ENCODE results near the gene IQGAP1.
"Not testable (repeated sequence)": the region's sequence is repeated elsewhere in the genome, so short reads cannot be mapped to it uniquely, and the experiment has no call there.

Gene IQGAP1

GRCh38 chr15:90489944-90490343, 101.9 kb downstream of the IQGAP1 start:
- peaks cover 74 to 86% of the 10 kb centered on the region in 2 donors for H3K36me3 ChIP-seq (ENCODE audit: control insufficient read depth in 1 of 2, insufficient read depth in 2 of 2, low read length in 2 of 2)

GRCh38 chr15:90493647-90494046, 105.6 kb downstream of the IQGAP1 start:
- H3K4me1 ChIP-seq (ENCODE audit: control insufficient read depth in 1 of 2, insufficient read depth in 2 of 2, low read length in 2 of 2), result no peaks in the 10 kb centered on the region
- H3K36me3 ChIP-seq (ENCODE audit: control insufficient read depth in 1 of 2, insufficient read depth in 2 of 2, low read length in 2 of 2), result peaks cover 59 to 79% of the 10 kb centered on the region in 2 donors
- no peaks in the 10 kb centered on the region for H3K9me3 ChIP-seq (ENCODE audit: control insufficient read depth in 1 of 2, low read length in 2 of 2)
- no peaks in the 10 kb centered on the region for H3K27me3 ChIP-seq (ENCODE audit: low read depth, low read length)
- no peak overlapping the region for H3K4me3 ChIP-seq (ENCODE audit: low read depth in 1 of 2, low read length in 2 of 2)
- no peak overlapping the region for H3K27ac ChIP-seq (ENCODE audit: low read length)

More at GRCh38 chr15:90489944-90490343, 101.9 kb downstream of the IQGAP1 start:
- H3K4me3 ChIP-seq (ENCODE audit: low read depth in 1 of 2, low read length in 2 of 2), result no peak overlapping the region
- H3K9me3 ChIP-seq (ENCODE audit: control insufficient read depth in 1 of 2, low read length in 2 of 2), result no peaks in the 10 kb centered on the region
- H3K27ac ChIP-seq (ENCODE audit: low read length), result no peak overlapping the region
- H3K27me3 ChIP-seq (ENCODE audit: low read depth, low read length), result no peaks in the 10 kb centered on the region
- no peaks in the 10 kb centered on the region for H3K4me1 ChIP-seq (ENCODE audit: control insufficient read depth in 1 of 2, insufficient read depth in 2 of 2, low read length in 2 of 2)

GRCh38 chr15:90495067-90495466, 107.0 kb downstream of the IQGAP1 start:
- H3K4me1 ChIP-seq (ENCODE audit: control insufficient read depth in 1 of 2, insufficient read depth in 2 of 2, low read length in 2 of 2), result no peaks in the 10 kb centered on the region
- no peak overlapping the region for H3K27ac ChIP-seq (ENCODE audit: low read length)
- H3K27me3 ChIP-seq (ENCODE audit: low read depth, low read length), result no peaks in the 10 kb centered on the region
- no peak overlapping the region for H3K4me3 ChIP-seq (ENCODE audit: low read depth in 1 of 2, low read length in 2 of 2)
- no peaks in the 10 kb centered on the region for H3K9me3 ChIP-seq (ENCODE audit: control insufficient read depth in 1 of 2, low read length in 2 of 2)
- H3K36me3 ChIP-seq (ENCODE audit: control insufficient read depth in 1 of 2, insufficient read depth in 2 of 2, low read length in 2 of 2), result peaks cover 60 to 84% of the 10 kb centered on the region in 2 donors

GRCh38 chr15:90496791-90497190, 108.7 kb downstream of the IQGAP1 start:
- Histone ChIP-seq H3K9me3 (ENCODE audit: control insufficient read depth in 1 of 2, low read length in 2 of 2) (no peaks in the 10 kb centered on the region), H3K36me3 (ENCODE audit: control insufficient read depth in 1 of 2, insufficient read depth in 2 of 2, low read length in 2 of 2) (peaks cover 61 to 74% of the 10 kb centered on the region in 2 donors), H3K4me1 (ENCODE audit: control insufficient read depth in 1 of 2, insufficient read depth in 2 of 2, low read length in 2 of 2) (no peaks in the 10 kb centered on the region), H3K4me3 (ENCODE audit: low read depth in 1 of 2, low read length in 2 of 2) (no peak overlapping the region), H3K27ac (ENCODE audit: low read length) (no peak overlapping the region), H3K27me3 (ENCODE audit: low read depth, low read length) (no peaks in the 10 kb centered on the region)

GRCh38 chr15:90497376-90497775, 109.3 kb downstream of the IQGAP1 start:
- Histone ChIP-seq H3K27me3 (ENCODE audit: low read depth, low read length) (no peaks in the 10 kb centered on the region), H3K4me1 (ENCODE audit: control insufficient read depth in 1 of 2, insufficient read depth in 2 of 2, low read length in 2 of 2) (no peaks in the 10 kb centered on the region), H3K4me3 (ENCODE audit: low read depth in 1 of 2, low read length in 2 of 2) (no peak overlapping the region), H3K27ac (ENCODE audit: low read length) (no peak overlapping the region), H3K36me3 (ENCODE audit: control insufficient read depth in 1 of 2, insufficient read depth in 2 of 2, low read length in 2 of 2) (peaks cover 61 to 73% of the 10 kb centered on the region in 2 donors), H3K9me3 (ENCODE audit: control insufficient read depth in 1 of 2, low read length in 2 of 2) (no peaks in the 10 kb centered on the region)

GRCh38 chr15:90497912-90498311, 109.9 kb downstream of the IQGAP1 start:
- no peaks in the 10 kb centered on the region for H3K27me3 ChIP-seq (ENCODE audit: low read depth, low read length)
- no peaks in the 10 kb centered on the region for H3K9me3 ChIP-seq (ENCODE audit: control insufficient read depth in 1 of 2, low read length in 2 of 2)
- no peaks in the 10 kb centered on the region for H3K4me1 ChIP-seq (ENCODE audit: control insufficient read depth in 1 of 2, insufficient read depth in 2 of 2, low read length in 2 of 2)
- no peak overlapping the region for H3K4me3 ChIP-seq (ENCODE audit: low read depth in 1 of 2, low read length in 2 of 2)
- peaks cover 57 to 73% of the 10 kb centered on the region in 2 donors for H3K36me3 ChIP-seq (ENCODE audit: control insufficient read depth in 1 of 2, insufficient read depth in 2 of 2, low read length in 2 of 2)
- no peak overlapping the region for H3K27ac ChIP-seq (ENCODE audit: low read length)

- Histone ChIP-seq H3K9me3 (ENCODE audit: control insufficient read depth in 1 of 2, low read length in 2 of 2) (no peaks in the 10 kb centered on the region), H3K27ac (ENCODE audit: low read length) (no peak overlapping the region), H3K4me3 (ENCODE audit: low read depth in 1 of 2, low read length in 2 of 2) (no peak overlapping the region), H3K36me3 (ENCODE audit: control insufficient read depth in 1 of 2, insufficient read depth in 2 of 2, low read length in 2 of 2) (peaks cover 45 to 58% of the 10 kb centered on the region in 2 donors), H3K4me1 (ENCODE audit: control insufficient read depth in 1 of 2, insufficient read depth in 2 of 2, low read length in 2 of 2) (no peaks in the 10 kb centered on the region), H3K27me3 (ENCODE audit: low read depth, low read length) (no peaks in the 10 kb centered on the region)
Measured at GRCh38 chr15:90500171-90500570, 112.1 kb downstream of the IQGAP1 start.

- Histone ChIP-seq H3K9me3 (ENCODE audit: control insufficient read depth in 1 of 2, low read length in 2 of 2) (no peaks in the 10 kb centered on the region), H3K4me1 (ENCODE audit: control insufficient read depth in 1 of 2, insufficient read depth in 2 of 2, low read length in 2 of 2) (no peaks in the 10 kb centered on the region), H3K27me3 (ENCODE audit: low read depth, low read length) (no peaks in the 10 kb centered on the region), H3K36me3 (ENCODE audit: control insufficient read depth in 1 of 2, insufficient read depth in 2 of 2, low read length in 2 of 2) (peaks cover 41 to 50% of the 10 kb centered on the region in 2 donors), H3K27ac (ENCODE audit: low read length) (no peak overlapping the region), H3K4me3 (ENCODE audit: low read depth in 1 of 2, low read length in 2 of 2) (no peak overlapping the region)
Measured at GRCh38 chr15:90501898-90502297, 113.9 kb downstream of the IQGAP1 start.

GRCh38 chr15:90510781-90511180, 122.7 kb downstream of the IQGAP1 start:
- not testable (repeated sequence) for H3K4me1 ChIP-seq (ENCODE audit: control insufficient read depth in 1 of 2, insufficient read depth in 2 of 2, low read length in 2 of 2); H3K4me3 ChIP-seq (ENCODE audit: low read depth in 1 of 2, low read length in 2 of 2); H3K27ac ChIP-seq (ENCODE audit: low read length); H3K36me3 ChIP-seq (ENCODE audit: control insufficient read depth in 1 of 2, insufficient read depth in 2 of 2, low read length in 2 of 2); H3K27me3 ChIP-seq (ENCODE audit: low read depth, low read length); H3K9me3 ChIP-seq (ENCODE audit: control insufficient read depth in 1 of 2, low read length in 2 of 2)

GRCh38 chr15:90511211-90511618, 123.2 kb downstream of the IQGAP1 start:
- not testable (repeated sequence) for H3K4me3 ChIP-seq (ENCODE audit: low read depth in 1 of 2, low read length in 2 of 2); H3K4me1 ChIP-seq (ENCODE audit: control insufficient read depth in 1 of 2, insufficient read depth in 2 of 2, low read length in 2 of 2); H3K27me3 ChIP-seq (ENCODE audit: low read depth, low read length); H3K27ac ChIP-seq (ENCODE audit: low read length); H3K36me3 ChIP-seq (ENCODE audit: control insufficient read depth in 1 of 2, insufficient read depth in 2 of 2, low read length in 2 of 2); H3K9me3 ChIP-seq (ENCODE audit: control insufficient read depth in 1 of 2, low read length in 2 of 2)

- Histone ChIP-seq H3K36me3 (ENCODE audit: control insufficient read depth in 1 of 2, insufficient read depth in 2 of 2, low read length in 2 of 2) (no peaks in the 10 kb centered on the region), H3K27ac (ENCODE audit: low read length) (no peak overlapping the region), H3K4me3 (ENCODE audit: low read depth in 1 of 2, low read length in 2 of 2) (no peak overlapping the region), H3K4me1 (ENCODE audit: control insufficient read depth in 1 of 2, insufficient read depth in 2 of 2, low read length in 2 of 2) (no peaks in the 10 kb centered on the region), H3K27me3 (ENCODE audit: low read depth, low read length) (no peaks in the 10 kb centered on the region), H3K9me3 (ENCODE audit: control insufficient read depth in 1 of 2, low read length in 2 of 2) (no peaks in the 10 kb centered on the region)
Measured at GRCh38 chr15:90512276-90512675, 124.2 kb downstream of the IQGAP1 start.

GRCh38 chr15:90512981-90513380, 124.9 kb downstream of the IQGAP1 start:
- Histone ChIP-seq H3K36me3 (ENCODE audit: control insufficient read depth in 1 of 2, insufficient read depth in 2 of 2, low read length in 2 of 2) (no peaks in the 10 kb centered on the region), H3K4me3 (ENCODE audit: low read depth in 1 of 2, low read length in 2 of 2) (no peak overlapping the region), H3K27ac (ENCODE audit: low read length) (no peak overlapping the region), H3K4me1 (ENCODE audit: control insufficient read depth in 1 of 2, insufficient read depth in 2 of 2, low read length in 2 of 2) (no peaks in the 10 kb centered on the region), H3K9me3 (ENCODE audit: control insufficient read depth in 1 of 2, low read length in 2 of 2) (no peaks in the 10 kb centered on the region), H3K27me3 (ENCODE audit: low read depth, low read length) (no peaks in the 10 kb centered on the region)

Measured in muscle layer of duodenum (tissue), 2 donors.